H9 (cell line): ENCODE results near the gene PVALB. TPM values are rescaled to one million over a fixed set of nuclear protein-coding genes. Genes with fewer than 3 reads are reported as not detected.

ENCODE experiments used
- DNase-seq: peaks from one replicate; pipeline ENCODE4 v3.0.0-alpha.2; 2017
- H2AFZ ChIP-seq: one replicate; pipeline ENCODE4 v1.6.1; 2013; ENCODE audit warnings: mild to moderate bottlenecking, low read length, control low read depth, moderate library complexity
- H2AK5ac ChIP-seq: 2 replicates; pipeline ENCODE4 v1.6.1; 2013; ENCODE audit warnings: low read length, control low read depth, mixed read lengths; ENCODE audit not compliant: insufficient read length
- H2BK120ac ChIP-seq: one replicate; pipeline ENCODE4 v1.6.1; 2013; ENCODE audit warnings: low read depth, mild to moderate bottlenecking, low read length, control low read depth, inconsistent platforms; ENCODE audit not compliant: poor library complexity, severe bottlenecking
- H2BK12ac ChIP-seq: 2 replicates; pipeline ENCODE4 v1.6.1; 2013; ENCODE audit warnings: low read length, control low read depth, mixed read lengths, low read depth; ENCODE audit not compliant: insufficient read length
- H2BK15ac ChIP-seq: 2 replicates; pipeline ENCODE4 v1.6.1; 2013; ENCODE audit warnings: low read depth, low read length, control low read depth
- H2BK20ac ChIP-seq: one replicate; pipeline ENCODE4 v1.6.1; 2013; ENCODE audit warnings: low read depth, mild to moderate bottlenecking, low read length, control low read depth, inconsistent platforms; ENCODE audit not compliant: poor library complexity, severe bottlenecking
- H2BK5ac ChIP-seq: 2 replicates; pipeline ENCODE4 v1.6.1; 2013; ENCODE audit warnings: low read length, control low read depth, mixed read lengths; ENCODE audit not compliant: insufficient read length
- H3K14ac ChIP-seq: 2 replicates; pipeline ENCODE4 v1.6.1; 2013; ENCODE audit warnings: low read length, control low read depth; ENCODE audit not compliant: insufficient read depth
- H3K18ac ChIP-seq: 2 replicates; pipeline ENCODE4 v1.6.1; 2013; ENCODE audit warnings: low read depth, mild to moderate bottlenecking, mixed read lengths, low read length, control low read depth; ENCODE audit not compliant: insufficient read length
- H3K23ac ChIP-seq: 2 replicates; pipeline ENCODE4 v1.6.1; 2013; ENCODE audit warnings: low read length, control low read depth, mixed read lengths, low read depth; ENCODE audit not compliant: insufficient read length
- H3K23me2 ChIP-seq: 2 replicates; pipeline ENCODE4 v1.6.1; 2013; ENCODE audit warnings: low read depth, mild to moderate bottlenecking, mixed read lengths, low read length, control low read depth; ENCODE audit not compliant: insufficient read length, poor library complexity, severe bottlenecking
- H3K27ac ChIP-seq: 2 replicates; pipeline ENCODE4 v1.5.1; 2013; ENCODE audit warnings: low read length, control low read depth, mixed read lengths, low read depth; ENCODE audit not compliant: insufficient read length
- H3K27me3 ChIP-seq: 2 replicates; pipeline ENCODE4 v1.6.1; 2013; ENCODE audit warnings: low read length, control low read depth, inconsistent platforms; ENCODE audit not compliant: insufficient read depth
- H3K4ac ChIP-seq: 2 replicates; pipeline ENCODE4 v1.6.1; 2013; ENCODE audit warnings: low read depth, mild to moderate bottlenecking, control low read depth, inconsistent platforms, low read length, moderate library complexity
- H3K4me1 ChIP-seq: 2 replicates; pipeline ENCODE4 v1.6.1; 2013; ENCODE audit warnings: low read length, control low read depth, inconsistent platforms; ENCODE audit not compliant: insufficient read depth
- H3K4me2 ChIP-seq: 2 replicates; pipeline ENCODE4 v1.6.1; 2013; ENCODE audit warnings: low read length, control low read depth, mixed read lengths; ENCODE audit not compliant: insufficient read length, insufficient read depth
- H3K56ac ChIP-seq: 2 replicates; pipeline ENCODE4 v1.6.1; 2013; ENCODE audit warnings: low read depth, mild to moderate bottlenecking, mixed read lengths, low read length, control low read depth; ENCODE audit not compliant: insufficient read length
- H3K79me1 ChIP-seq: 2 replicates; pipeline ENCODE4 v1.6.1; 2013; ENCODE audit warnings: low read depth, mild to moderate bottlenecking, moderate library complexity, low read length, control low read depth, inconsistent platforms; ENCODE audit not compliant: insufficient read depth, poor library complexity, severe bottlenecking
- H3K79me2 ChIP-seq: 2 replicates; pipeline ENCODE4 v1.6.1; 2013; ENCODE audit warnings: low read length, control low read depth, inconsistent platforms; ENCODE audit not compliant: insufficient read depth
- H3K9ac ChIP-seq: 2 replicates; pipeline ENCODE4 v1.6.1; 2013; ENCODE audit warnings: low read length, control low read depth, mixed read lengths; ENCODE audit not compliant: insufficient read length; ENCODE audit errors: extremely low read depth
- H3K9me3 ChIP-seq: one replicate; pipeline ENCODE4 v1.6.1; 2013; ENCODE audit warnings: low read depth, low read length, inconsistent platforms; ENCODE audit not compliant: control insufficient read depth
- H3T11ph ChIP-seq: one replicate; pipeline ENCODE4 v1.6.1; 2013; ENCODE audit warnings: mild to moderate bottlenecking, low read length, control low read depth, inconsistent platforms
- H4K20me1 ChIP-seq: one replicate; pipeline ENCODE4 v1.6.1; 2013; ENCODE audit not compliant: control insufficient read depth, insufficient read length, insufficient read depth
- H4K5ac ChIP-seq: 2 replicates; pipeline ENCODE4 v1.6.1; 2013; ENCODE audit warnings: low read depth, mild to moderate bottlenecking, mixed read lengths, low read length, control low read depth; ENCODE audit not compliant: insufficient read length
- H4K8ac ChIP-seq: replicated peaks from 2 replicates; pipeline ENCODE4 v1.6.1; 2013; ENCODE audit warnings: low read length, control low read depth, mixed read lengths, low read depth; ENCODE audit not compliant: insufficient read length
- H4K91ac ChIP-seq: 2 replicates; pipeline ENCODE4 v1.6.1; 2013; ENCODE audit warnings: low read depth, mild to moderate bottlenecking, moderate library complexity, mixed read lengths, low read length, control low read depth; ENCODE audit not compliant: insufficient read length
- H3K27ac Mint-ChIP-seq, 3 experiments: 2 replicates in 2 of 3; 3 replicates in 1 of 3; pipeline ENCODE4 v1.8.0; 2020 to 2021; ENCODE audit warnings: mixed read lengths in 3 of 3, mild to moderate bottlenecking in 1 of 3, moderate library complexity in 1 of 3
- H3K27me3 Mint-ChIP-seq: 2 replicates; pipeline ENCODE4 v1.8.0; 2021; ENCODE audit warnings: low read depth, mild to moderate bottlenecking, moderate library complexity, mixed read lengths
- H3K36me3 Mint-ChIP-seq, 3 experiments: 2 replicates in 2 of 3; 3 replicates in 1 of 3; pipeline ENCODE4 v1.8.0; 2020 to 2021; ENCODE audit warnings: low read depth in 3 of 3, mixed read lengths in 3 of 3; ENCODE audit not compliant: insufficient read depth in 1 of 3
- H3K4me1 Mint-ChIP-seq, 2 experiments: 2 replicates each; pipeline ENCODE4 v1.8.0; 2020; ENCODE audit warnings: mixed read lengths in 2 of 2
- H3K4me3 Mint-ChIP-seq, 2 experiments: 2 replicates in 1 of 2; 3 replicates in 1 of 2; pipeline ENCODE4 v1.8.0; 2020 to 2021; ENCODE audit warnings: mild to moderate bottlenecking in 2 of 2, mixed read lengths in 2 of 2, moderate library complexity in 1 of 2
- H3K9me3 Mint-ChIP-seq, 2 experiments: 2 replicates in 1 of 2; 3 replicates in 1 of 2; pipeline ENCODE4 v1.8.0; 2020; ENCODE audit warnings: mild to moderate bottlenecking in 2 of 2, mixed read lengths in 2 of 2, moderate library complexity in 1 of 2
- WGBS: extraction: QIAGEN DNeasy Blood & Tissue Kit; methylation state at CpG from one replicate; pipeline ENCODE4 v1.1.7; 2013; ENCODE audit warnings: missing lambda C conversion rate, low lambda C conversion rate, mixed read lengths; ENCODE audit not compliant: insufficient read length; ENCODE audit errors: extremely low coverage; 5-methylcytosine and 5-hydroxymethylcytosine counted together
- total RNA-seq: library from RNA; stranded (reverse); gene quantifications from 2 replicates; pipeline ENCODE4 v1.2.1, GENCODE V29; 2021
- TF ChIP-seq, protein P1 (sequence below): fragments of 200-600 bp; sonication (generic); conservative IDR thresholded peaks from 3 replicates; pipeline ENCODE4 v1.8.0; 2021; ENCODE audit warnings: antibody characterized with exemption, mild to moderate bottlenecking

PVALB gene
- total RNA-seq, 1 experiment from 2014 or later, result 2.7 TPM

DNA sequence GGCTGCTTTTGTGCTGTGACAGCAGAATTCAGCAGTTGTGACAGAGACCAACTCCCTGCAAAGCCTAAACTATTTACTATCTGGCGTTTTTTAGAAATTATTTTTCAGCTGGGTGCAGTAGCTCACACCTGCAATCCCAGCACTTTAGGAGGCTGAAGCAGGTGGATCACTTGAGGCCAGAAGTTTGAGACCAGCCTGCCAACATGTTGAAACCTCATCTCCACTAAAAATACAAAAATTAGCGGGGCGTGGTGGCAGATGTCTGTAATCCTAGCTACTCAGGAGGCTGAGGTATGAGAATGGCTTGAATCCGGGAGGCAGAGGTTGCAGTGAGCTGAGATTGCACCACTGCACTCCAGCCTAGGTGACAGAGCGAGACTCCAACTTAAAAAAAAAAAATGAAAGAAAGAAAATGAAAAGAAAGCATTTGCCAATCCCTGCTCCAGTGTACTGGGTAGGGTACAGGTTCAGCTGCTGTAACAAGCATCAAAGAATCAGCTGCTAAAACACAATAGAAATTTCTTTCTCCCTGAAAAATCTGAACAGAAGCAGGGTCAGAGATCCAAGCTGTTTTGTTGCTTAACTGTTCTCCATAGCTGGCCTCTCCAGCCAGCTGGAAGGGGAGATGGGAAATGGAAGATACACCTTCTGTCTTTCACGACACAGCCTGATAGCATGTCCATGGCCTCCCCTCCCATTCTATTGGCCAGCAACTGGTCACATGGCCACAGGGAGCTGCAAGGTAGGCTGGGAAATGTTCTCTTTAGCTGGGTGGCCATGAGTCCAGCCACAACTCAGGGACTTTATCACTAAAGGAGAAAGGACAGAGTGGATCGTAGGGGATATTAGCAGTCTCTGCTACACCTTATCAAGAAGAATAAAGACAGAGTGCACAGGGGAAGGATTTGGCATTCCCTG, 35.5 kb upstream of the PVALB start:
- no peak overlapping the region for H3K9ac ChIP-seq
- no peaks in the 10 kb centered on the region for H3K79me2 ChIP-seq
- no CpG with 5 or more reads among the region's 7 CpGs for WGBS
- H3K23me2 ChIP-seq, result no peaks in the 10 kb centered on the region
- TF ChIP-seq, protein P1, sequence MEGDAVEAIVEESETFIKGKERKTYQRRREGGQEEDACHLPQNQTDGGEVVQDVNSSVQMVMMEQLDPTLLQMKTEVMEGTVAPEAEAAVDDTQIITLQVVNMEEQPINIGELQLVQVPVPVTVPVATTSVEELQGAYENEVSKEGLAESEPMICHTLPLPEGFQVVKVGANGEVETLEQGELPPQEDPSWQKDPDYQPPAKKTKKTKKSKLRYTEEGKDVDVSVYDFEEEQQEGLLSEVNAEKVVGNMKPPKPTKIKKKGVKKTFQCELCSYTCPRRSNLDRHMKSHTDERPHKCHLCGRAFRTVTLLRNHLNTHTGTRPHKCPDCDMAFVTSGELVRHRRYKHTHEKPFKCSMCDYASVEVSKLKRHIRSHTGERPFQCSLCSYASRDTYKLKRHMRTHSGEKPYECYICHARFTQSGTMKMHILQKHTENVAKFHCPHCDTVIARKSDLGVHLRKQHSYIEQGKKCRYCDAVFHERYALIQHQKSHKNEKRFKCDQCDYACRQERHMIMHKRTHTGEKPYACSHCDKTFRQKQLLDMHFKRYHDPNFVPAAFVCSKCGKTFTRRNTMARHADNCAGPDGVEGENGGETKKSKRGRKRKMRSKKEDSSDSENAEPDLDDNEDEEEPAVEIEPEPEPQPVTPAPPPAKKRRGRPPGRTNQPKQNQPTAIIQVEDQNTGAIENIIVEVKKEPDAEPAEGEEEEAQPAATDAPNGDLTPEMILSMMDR, result no peak
- no peak overlapping the region for H4K91ac ChIP-seq
- peaks cover 4 to 20% of the 10 kb centered on the region in 2 experiments for H3K4me1 Mint-ChIP-seq
- no peak overlapping the region for H2AFZ ChIP-seq
- no peak overlapping the region for H3K14ac ChIP-seq
- H2BK20ac ChIP-seq, result no peak overlapping the region
- no peaks in the 10 kb centered on the region for H3K79me1 ChIP-seq
- no peaks in the 10 kb centered on the region for H4K20me1 ChIP-seq
- H3K27ac ChIP-seq, result no peak overlapping the region
- H2BK12ac ChIP-seq, result no peak overlapping the region
- no peak overlapping the region for H2BK15ac ChIP-seq
- DNase-seq, result no peak
- H3K27me3 Mint-ChIP-seq, result peaks cover 47% of the 10 kb centered on the region
- H3K4me3 Mint-ChIP-seq, result no peak overlapping the region
- no peak overlapping the region for H3K4ac ChIP-seq
- H3K23ac ChIP-seq, result no peak overlapping the region
- no peak overlapping the region for H3K56ac ChIP-seq
- no peak overlapping the region for H2BK120ac ChIP-seq
- H3T11ph ChIP-seq, result no peak overlapping the region
- no peaks in the 10 kb centered on the region for H3K9me3 ChIP-seq
- H3K27ac Mint-ChIP-seq, result no peak overlapping the region
- H2BK5ac ChIP-seq, result no peak overlapping the region
- no peak overlapping the region for H3K4me2 ChIP-seq
- no peak overlapping the region for H4K5ac ChIP-seq
- peaks cover 4% of the 10 kb centered on the region in 2 experiments; a peak in 2 of 5 replicates for H3K9me3 Mint-ChIP-seq
- no peak overlapping the region for H4K8ac ChIP-seq
- no peaks in the 10 kb centered on the region; the same call in 1 of the 2 replicates for H3K4me1 ChIP-seq
- H3K18ac ChIP-seq, result no peak overlapping the region
- no peak overlapping the region for H2AK5ac ChIP-seq
- H3K36me3 Mint-ChIP-seq, result peaks cover 2 to 6% (median 5%) of the 10 kb centered on the region in 3 experiments; a peak in 3 of 7 replicates
- H3K27me3 ChIP-seq, result no peaks in the 10 kb centered on the region; the same call in 1 of the 2 replicates
